Stimulated activated CD4-positive, alpha-beta T cell treated with anti-CD3 and anti-CD28 coated beads, Interleukin-4, amount 100 ng/mL, for 1 hour (primary cell): ENCODE measurements around the gene ATG4C.

Experiments
- DNase-seq: peaks from one replicate; pipeline ENCODE4 v3.0.0-alpha.2; 2020

The ATG4C gene

GRCh38 chr1:62905872-62906271 is 121.9 kb downstream of the ATG4C start:
- no peak for DNase-seq

GRCh38 chr1:62906428-62906886 is 122.5 kb downstream of the ATG4C start:
- DNase-seq, result no peak

- no peak for DNase-seq
These were observed 124.3 kb downstream of the ATG4C start for GRCh38 chr1:62908168-62908695.

GRCh38 chr1:62912028-62912638 is 128.2 kb downstream of the ATG4C start:
- no peak for DNase-seq
